ENCODE data around the gene USP21.

The USP21 gene

GRCh38 chr1:161198194-161198896 lies 39.0 kb downstream of the USP21 start:
- TF ChIP-seq NFIC (IDR thresholded peaks at IDR 0.05) (peak; percentile 58; the same call in 1 of the 2 replicates), TEAD4 (IDR thresholded peaks at IDR 0.05) (no peak)

- no peak for TF ChIP-seq TCF12 (IDR thresholded peaks at IDR 0.05; ENCODE audit: low read depth)
- no peak for TF ChIP-seq RAD21 (IDR thresholded peaks at IDR 0.05; ENCODE audit: low read depth)
- no peak for TF ChIP-seq YY1 (IDR thresholded peaks at IDR 0.05; ENCODE audit: low read depth)
- TF ChIP-seq REST (IDR thresholded peaks at IDR 0.05; ENCODE audit: low read depth) = no peak
- TF ChIP-seq MAX (IDR thresholded peaks at IDR 0.05) = no peak
Observed at GRCh38 chr1:161198897-161199431, 39.7 kb downstream of the USP21 start, which contains the start of gene ADAMTS4. TSS of gene ADAMTS4 (minus strand) at chr1:161199054. CDS start at chr1:161198627, 427 bp downstream.

GRCh38 chr1:161199506-161200139 lies 40.3 kb downstream of the USP21 start:
- TF ChIP-seq REST (IDR thresholded peaks at IDR 0.05; ENCODE audit: low read depth) (no peak), CEBPB (IDR thresholded peaks at IDR 0.05) (no peak), TCF12 (IDR thresholded peaks at IDR 0.05; ENCODE audit: low read depth) (no peak), ZBTB7A (IDR thresholded peaks at IDR 0.05; ENCODE audit: low read depth) (no peak)

- TF ChIP-seq NFIC (IDR thresholded peaks at IDR 0.05) (no peak), TAF1 (IDR thresholded peaks at IDR 0.05; ENCODE audit: low read depth) (no peak), MAX (IDR thresholded peaks at IDR 0.05) (no peak), TEAD4 (IDR thresholded peaks at IDR 0.05) (no peak), TCF12 (IDR thresholded peaks at IDR 0.05; ENCODE audit: low read depth) (no peak), CEBPB (IDR thresholded peaks at IDR 0.05) (no peak), ZBTB7A (IDR thresholded peaks at IDR 0.05; ENCODE audit: low read depth) (no peak), USF1 (IDR thresholded peaks at IDR 0.05) (no peak), REST (IDR thresholded peaks at IDR 0.05; ENCODE audit: low read depth) (no peak), FOXM1 (IDR thresholded peaks at IDR 0.05; ENCODE audit: borderline replicate concordance, low read depth) (no peak), RAD21 (IDR thresholded peaks at IDR 0.05; ENCODE audit: low read depth) (no peak), CREB1 (IDR thresholded peaks at IDR 0.05; ENCODE audit: low read depth) (no peak), EP300 (IDR thresholded peaks at IDR 0.05; ENCODE audit: borderline replicate concordance) (no peak), YY1 (IDR thresholded peaks at IDR 0.05; ENCODE audit: low read depth) (no peak), EGR1 (IDR thresholded peaks at IDR 0.05) (no peak)
Observed at GRCh38 chr1:161200421-161200991, 41.2 kb downstream of the USP21 start.

All from Ishikawa (cell line).